H1 (cell line): ENCODE data around the gene AIG1. TPM values are rescaled to one million over a fixed set of nuclear protein-coding genes. Genes with fewer than 3 reads are reported as not detected.

ENCODE experiments used
- CTCF ChIA-PET: fragments of 300-600 bp; sonication (Branson Sonifier 250); formaldehyde crosslinking; loops from one replicate; lab custom pipeline; 2021; ENCODE audit not compliant: partially characterized antibody; lab: Charles Lee
- POLR2A ChIA-PET: fragments of 300-600 bp; sonication (Branson Sonifier 250); formaldehyde crosslinking; loops from one replicate; lab custom pipeline; 2021; ENCODE audit warnings: inconsistent platforms; ENCODE audit not compliant: partially characterized antibody; lab: Charles Lee
- DNase-seq, 2 experiments: peaks; one replicate each; pipeline versions ENCODE4 v3.0.0 to v3.0.0-alpha.2; 2010 to 2022; ENCODE audit warnings: low spot score in 2 of 2, low read depth in 1 of 2, mixed read lengths in 1 of 2
- FAIRE-seq: peaks from 2 replicates; lab custom pipeline; 2011; peaks lifted over from hg19 to GRCh38; lab: Jason Lieb, UNC
- H2AFZ ChIP-seq: 2 replicates; pipeline ENCODE4 v1.8.1; 2012; ENCODE audit warnings: low read length, inconsistent platforms
- H2AK5ac ChIP-seq: 2 replicates; pipeline ENCODE4 v1.6.1; 2013; ENCODE audit warnings: low read depth, low read length
- H2BK120ac ChIP-seq: replicated peaks from 2 replicates; pipeline ENCODE3; 2013; ENCODE audit warnings: low read depth, low read length, inconsistent platforms
- H2BK12ac ChIP-seq: 2 replicates; pipeline ENCODE4 v1.6.1; 2013; ENCODE audit warnings: low read depth, low read length
- H2BK15ac ChIP-seq: 2 replicates; pipeline ENCODE4 v1.6.1; 2013; ENCODE audit warnings: low read length
- H2BK20ac ChIP-seq: 2 replicates; pipeline ENCODE4 v1.6.1; 2013; ENCODE audit warnings: low read length
- H2BK5ac ChIP-seq: 2 replicates; pipeline ENCODE4 v1.6.1; 2013; ENCODE audit warnings: low read depth, low read length
- H3K14ac ChIP-seq: 2 replicates; pipeline ENCODE4 v1.6.1; 2013; ENCODE audit warnings: inconsistent platforms; ENCODE audit not compliant: insufficient read length
- H3K18ac ChIP-seq: 2 replicates; pipeline ENCODE4 v1.6.1; 2013; ENCODE audit warnings: low read length; ENCODE audit errors: extremely low read depth
- H3K23ac ChIP-seq: 2 replicates; pipeline ENCODE4 v1.6.1; 2013; ENCODE audit warnings: inconsistent platforms; ENCODE audit not compliant: insufficient read length
- H3K23me2 ChIP-seq: 2 replicates; pipeline ENCODE4 v1.6.1; 2013; ENCODE audit warnings: low read depth, low read length
- H3K27ac ChIP-seq: 2 replicates; pipeline ENCODE4 v1.6.1; 2011; ENCODE audit warnings: low read depth, low read length, inconsistent platforms
- H3K27me3 ChIP-seq, 4 experiments: replicated peaks in 1 of 4; 1 replicate in 1 of 4; 2 replicates in 3 of 4; pipeline versions ENCODE4 v1.6.1 to v1.8.1; 2011 to 2013; ENCODE audit warnings: low read length in 3 of 4, mild to moderate bottlenecking in 3 of 4, inconsistent platforms in 2 of 4, mixed read lengths in 2 of 4, moderate library complexity in 1 of 4; ENCODE audit not compliant: control insufficient read depth in 3 of 4, insufficient read depth in 3 of 4; ENCODE audit errors: extremely low read depth in 1 of 4
- H3K36me3 ChIP-seq, 4 experiments: 2 replicates each; pipeline versions ENCODE4 v1.6.1 to v1.8.1; 2011 to 2013; ENCODE audit warnings: mild to moderate bottlenecking in 4 of 4, low read length in 3 of 4, moderate library complexity in 2 of 4, control low read depth in 1 of 4, inconsistent platforms in 1 of 4; ENCODE audit not compliant: insufficient read depth in 4 of 4, control insufficient read depth in 2 of 4
- H3K4ac ChIP-seq: replicated peaks from 2 replicates; pipeline ENCODE3; 2013; ENCODE audit warnings: low read length, low read depth, mixed read lengths, inconsistent platforms; ENCODE audit not compliant: insufficient read length
- H3K4me1 ChIP-seq, 4 experiments: replicated peaks in 1 of 4; 1 replicate in 1 of 4; 2 replicates in 3 of 4; pipeline versions ENCODE4 v1.6.1 to v1.8.1; 2011 to 2013; ENCODE audit warnings: low read length in 3 of 4, inconsistent platforms in 2 of 4, mixed read lengths in 1 of 4; ENCODE audit not compliant: insufficient read depth in 4 of 4, control insufficient read depth in 3 of 4
- H3K4me2 ChIP-seq, 2 experiments: 2 replicates each; pipeline versions ENCODE4 v1.6.1 to v1.8.1; 2011 to 2013; ENCODE audit warnings: low read depth in 2 of 2, low read length in 2 of 2, control low read depth in 1 of 2, inconsistent platforms in 1 of 2, mild to moderate bottlenecking in 1 of 2; ENCODE audit not compliant: insufficient read depth in 1 of 2
- H3K4me3 ChIP-seq, 4 experiments: fragments of 200-600, 300-600 bp in 1 of 4; sonication (generic), shearing (Covaris generic), sonication (Bioruptor Twin) in 1 of 4; 2 replicates each; pipeline versions ENCODE4 v1.5.1 to v1.8.1; 2011 to 2016; ENCODE audit warnings: low read length in 4 of 4, low read depth in 3 of 4, control low read depth in 2 of 4, inconsistent platforms in 2 of 4, mild to moderate bottlenecking in 2 of 4, mixed read lengths in 1 of 4, moderate library complexity in 1 of 4; ENCODE audit not compliant: insufficient read depth in 2 of 4; ENCODE audit errors: extremely low read depth in 1 of 4
- H3K56ac ChIP-seq: replicated peaks from 2 replicates; pipeline ENCODE3; 2013; ENCODE audit warnings: low read depth, mild to moderate bottlenecking, mixed read lengths, low read length, inconsistent platforms; ENCODE audit not compliant: insufficient read length
- H3K79me1 ChIP-seq: 2 replicates; pipeline ENCODE4 v1.6.1; 2013; ENCODE audit warnings: low read depth, low read length, control low read depth
- H3K79me2 ChIP-seq, 2 experiments: 2 replicates each; pipeline versions ENCODE4 v1.6.1 to v1.8.1; 2012 to 2013; ENCODE audit warnings: low read length in 2 of 2, mild to moderate bottlenecking in 2 of 2, inconsistent platforms in 1 of 2; ENCODE audit not compliant: insufficient read depth in 2 of 2, control insufficient read depth in 1 of 2
- H3K9ac ChIP-seq, 4 experiments: replicated peaks in 1 of 4; 1 replicate in 1 of 4; 2 replicates in 3 of 4; pipeline versions ENCODE4 v1.6.1 to v1.8.1; 2011 to 2013; ENCODE audit warnings: low read depth in 3 of 4, low read length in 3 of 4, control low read depth in 2 of 4, mild to moderate bottlenecking in 2 of 4, moderate library complexity in 2 of 4, inconsistent platforms in 1 of 4; ENCODE audit errors: extremely low read depth in 1 of 4
- H3K9me3 ChIP-seq, 2 experiments: 2 replicates each; pipeline versions ENCODE4 v1.6.1 to v1.8.1; 2012 to 2013; ENCODE audit warnings: mild to moderate bottlenecking in 2 of 2, moderate library complexity in 2 of 2, control low read depth in 1 of 2, inconsistent platforms in 1 of 2, low read depth in 1 of 2, low read length in 1 of 2, mixed read lengths in 1 of 2; ENCODE audit not compliant: insufficient read depth in 2 of 2
- H4K20me1 ChIP-seq, 2 experiments: replicated peaks in 1 of 2; 2 replicates each; pipeline versions ENCODE3 to v1.8.1; 2011 to 2013; ENCODE audit warnings: inconsistent platforms in 2 of 2, low read length in 2 of 2, mild to moderate bottlenecking in 1 of 2; ENCODE audit not compliant: insufficient read depth in 2 of 2, control insufficient read depth in 1 of 2
- H4K5ac ChIP-seq: 2 replicates; pipeline ENCODE4 v1.6.1; 2013; ENCODE audit warnings: low read length, low read depth, mixed read lengths, inconsistent platforms; ENCODE audit not compliant: insufficient read length
- H4K8ac ChIP-seq: 2 replicates; pipeline ENCODE4 v1.8.0; 2013; ENCODE audit warnings: mild to moderate bottlenecking, moderate library complexity, low read length, inconsistent platforms; ENCODE audit not compliant: insufficient read depth; ENCODE audit errors: extremely low read depth
- H4K91ac ChIP-seq: replicated peaks from 2 replicates; pipeline ENCODE3; 2013; ENCODE audit warnings: low read length, mixed read lengths, inconsistent platforms; ENCODE audit not compliant: insufficient read length
- POLR2A ChIP-seq, 2 experiments: IDR thresholded peaks; 1 replicate in 1 of 2; 2 replicates in 1 of 2; pipeline ENCODE4 v1.6.1; 2011; ENCODE audit warnings: low read depth in 2 of 2, low read length in 2 of 2, mild to moderate bottlenecking in 2 of 2; ENCODE audit errors: control extremely low read depth in 1 of 2
- TCF12 ChIP-seq: IDR thresholded peaks from 2 replicates; pipeline ENCODE4 v1.6.1; 2011; ENCODE audit warnings: low read depth, mild to moderate bottlenecking, low read length
- WGBS, 2 experiments: shearing (Covaris generic) in 1 of 2; methylation state at CpG; one replicate each; pipeline versions ENCODE4 v1.1.6 to v1.1.7; 2013 to 2015; ENCODE audit warnings: low lambda C conversion rate in 2 of 2, mixed read lengths in 2 of 2, inconsistent platforms in 1 of 2, low coverage in 1 of 2, missing lambda C conversion rate in 1 of 2; ENCODE audit not compliant: insufficient replicate concordance in 2 of 2, insufficient coverage in 1 of 2, insufficient read length in 1 of 2; ENCODE audit errors: extremely low coverage in 1 of 2, missing lambda C conversion rate in 1 of 2; 5-methylcytosine and 5-hydroxymethylcytosine counted together
- polyA plus RNA-seq, 7 experiments: library from polyadenylated mRNA; depleted of rRNA in 3 of 7; stranded (reverse) in 5 of 7; unstranded in 2 of 7; fragments of >200 nt in 5 of 7; fragments of 200-250 nt in 2 of 7; gene quantifications; 1 replicate in 5 of 7; 2 replicates in 1 of 7; 4 replicates in 1 of 7; pipeline versions ENCODE4 v1.2.1 to v1.2.3, GENCODE V29; 2011 to 2013; ENCODE audit warnings: missing spikeins in 2 of 7, mixed read lengths in 2 of 7
- total RNA-seq: library from RNA; stranded (reverse); fragmentation: NEBNext Ultra II Directional; extraction: Animal tissue kit (Norgen Biotek cat#: 25700); gene quantifications from 2 replicates; pipeline ENCODE4 v1.2.1, GENCODE V29; 2021

AIG1 gene
- total and polyA plus RNA-seq, 2 of the 8 experiments (the other 6 are each of a cell fraction or from before 2014, with no cell fraction given) = 56.6 to 58.4 TPM

DNA sequence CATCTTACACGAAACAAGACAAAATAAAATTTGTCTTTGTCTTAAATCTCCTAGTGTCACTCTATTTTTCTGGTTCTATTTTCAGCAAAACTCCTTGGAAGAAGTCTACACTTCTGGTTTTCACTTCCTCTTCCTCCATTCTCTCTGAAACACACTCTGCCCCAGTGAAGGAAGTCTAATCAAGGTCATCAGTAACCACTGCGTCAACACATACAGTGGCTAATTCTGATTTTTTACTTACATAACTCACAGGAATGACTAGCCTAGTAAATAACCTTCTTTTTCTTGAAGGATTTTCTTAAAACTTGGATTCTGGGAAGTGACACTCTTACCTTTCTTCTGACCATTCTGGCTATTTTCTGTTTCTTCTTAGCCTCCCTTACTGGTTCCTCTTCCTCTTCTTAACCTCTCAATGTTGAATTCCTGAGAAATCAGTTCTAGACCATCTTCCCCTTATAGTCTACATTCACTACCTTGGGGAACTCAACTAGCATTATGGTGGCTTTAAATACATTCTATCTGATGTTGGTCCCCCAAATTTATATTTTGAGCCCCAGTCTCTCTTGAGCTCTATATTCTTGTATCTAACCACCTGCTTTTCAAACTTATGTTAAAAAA is 37.5 kb downstream of the AIG1 start:
- H3K23ac ChIP-seq = no peak overlapping the region
- WGBS, 2 experiments = 91% methylated on average over 2 of the region's 2 CpGs; no CpG with 5 or more reads in 1 of the 2 experiments
- H2BK20ac ChIP-seq = no peak overlapping the region

More for the DNA sequence above, 37.5 kb downstream of the AIG1 start:
- DNase-seq (no peak), FAIRE-seq (no peak)
- Histone ChIP-seq H2BK120ac (no peak overlapping the region), H2AK5ac (no peak overlapping the region), H3K14ac (no peak overlapping the region), H3K27ac (no peak overlapping the region), H3K79me1 (no peaks in the 10 kb centered on the region; the same call in 1 of the 2 replicates), H3K4me2 (no peak overlapping the region), H4K91ac (no peak overlapping the region), H2BK12ac (no peak overlapping the region), H3K4ac (no peak overlapping the region), H3K4me1 (0 out of 7 replicates have a peak, but pooled peaks cover 0 to 2% (median 0%) of the 10 kb centered on the region in 4 experiments), H4K20me1 (peaks cover 0 to 2% of the 10 kb centered on the region in 2 experiments), H3K9ac (no peak overlapping the region), H3K23me2 (no peaks in the 10 kb centered on the region), H3K36me3 (no peaks in the 10 kb centered on the region), H3K9me3 (no peaks in the 10 kb centered on the region), H4K8ac (no peak overlapping the region), H2BK5ac (no peak overlapping the region), H2AFZ (no peak overlapping the region), H4K5ac (no peak overlapping the region), H2BK15ac (no peak overlapping the region), H3K18ac (no peak overlapping the region), H3K56ac (no peak overlapping the region), H3K4me3 (no peak overlapping the region), H3K79me2 (no peaks in the 10 kb centered on the region), H3K27me3 (no peaks in the 10 kb centered on the region)
- no peak for TF ChIP-seq POLR2A (IDR thresholded peaks at IDR 0.05; ENCODE audit: control extremely low read depth in 1 of 2, low read depth in 2 of 2, low read length in 2 of 2)
- TF ChIP-seq TCF12 = no peak
- ChIA-PET CTCF (interaction anchor here (1.2 to 1.8 kb wide), 2 partner anchors 11 to 406 kb away, joined by 5 to 6 read pairs; no protein-coding TSS in a partner anchor), POLR2A (interaction anchor here (1.0 kb wide), 1 partner anchor 13 kb away, joined by 3 read pairs; no protein-coding TSS in a partner anchor)
